GM18499 (cell line): ENCODE data around the gene SORBS1.

Experiments used
- ATAC-seq: cut with Tn5 transposase; IDR thresholded peaks from one replicate; pipeline ENCODE4 v1.9.1; 2021; ENCODE audit warnings: moderate number of reproducible peaks; ENCODE audit not compliant: insufficient read depth, unreplicated experiment

SORBS1 gene

GRCh38 chr10:95518455-95519452 is 42.4 kb downstream of the SORBS1 start:
- ATAC-seq = no peak

GRCh38 chr10:95517536-95518454 is 43.4 kb downstream of the SORBS1 start:
- ATAC-seq = no peak

- no peak for ATAC-seq
Observed at GRCh38 chr10:95516774-95517373, 44.3 kb downstream of the SORBS1 start.

- ATAC-seq = no peak
Observed at GRCh38 chr10:95513941-95514392, 47.2 kb downstream of the SORBS1 start.

GRCh38 chr10:95513008-95513589 is 48.1 kb downstream of the SORBS1 start:
- no peak for ATAC-seq

GRCh38 chr10:95511314-95511713 is 49.9 kb downstream of the SORBS1 start:
- ATAC-seq = no peak

- no peak for ATAC-seq
Observed at GRCh38 chr10:95509251-95509650, 51.9 kb downstream of the SORBS1 start.

- no peak for ATAC-seq
Observed at GRCh38 chr10:95508730-95509129, 52.4 kb downstream of the SORBS1 start.

GRCh38 chr10:95506056-95506737 is 55.0 kb downstream of the SORBS1 start:
- ATAC-seq = no peak

- ATAC-seq = no peak
Observed at GRCh38 chr10:95505641-95506040, 55.5 kb downstream of the SORBS1 start.

GRCh38 chr10:95505084-95505610 is 56.0 kb downstream of the SORBS1 start:
- ATAC-seq = no peak

GRCh38 chr10:95504246-95504691 is 56.9 kb downstream of the SORBS1 start:
- ATAC-seq = no peak

- ATAC-seq = no peak
Observed at GRCh38 chr10:95503526-95503925, 57.6 kb downstream of the SORBS1 start.

- no peak for ATAC-seq
Observed at GRCh38 chr10:95503001-95503400, 58.2 kb downstream of the SORBS1 start.

GRCh38 chr10:95502377-95502776 is 58.8 kb downstream of the SORBS1 start:
- no peak for ATAC-seq

GRCh38 chr10:95501203-95502094 is 59.7 kb downstream of the SORBS1 start:
- ATAC-seq = no peak

- ATAC-seq = no peak
Observed at GRCh38 chr10:95500649-95501048, 60.5 kb downstream of the SORBS1 start.

- no peak for ATAC-seq
Observed at GRCh38 chr10:95500097-95500496, 61.1 kb downstream of the SORBS1 start.
